IMR-90 (cell line): ENCODE data around the gene PTPRG. TPM values are rescaled to one million over a fixed set of nuclear protein-coding genes. Genes with fewer than 3 reads are reported as not detected.

Source experiments
- ATAC-seq: fragments of 200-7000 bp; cut with Tn5 transposase; 2 replicates; pipeline ENCODE4 v1.9.1; 2020; ENCODE audit warnings: low read depth, mild to moderate bottlenecking, moderate library complexity
- BruUV-seq: library from RNA; stranded (reverse); fragments of 400-500 nt; replicated peaks from 2 replicates; lab custom pipeline; 2021; lab: Mats Ljungman, UMichigan
- CTCF ChIA-PET: fragments of 300-600 bp; formaldehyde crosslinking; extraction: SDS; loops from one replicate; lab custom pipeline; 2021; ENCODE audit warnings: antibody characterized with exemption; lab: Yijun Ruan, JAX
- POLR2A ChIA-PET: fragments of 300-600 bp; sonication (Branson Sonifier 250); formaldehyde crosslinking; loops from one replicate; lab custom pipeline; 2022; ENCODE audit warnings: antibody characterized with exemption; ENCODE audit not compliant: unreplicated experiment; lab: Charles Lee
- DNase-seq: peaks from one replicate; pipeline ENCODE4 v3.0.0; 2013
- H2AFZ ChIP-seq: replicated peaks from 2 replicates; pipeline ENCODE3; 2013; ENCODE audit warnings: low read length, mild to moderate bottlenecking; ENCODE audit not compliant: poor library complexity
- H2AK5ac ChIP-seq: 2 replicates; pipeline ENCODE4 v1.6.1; 2013; ENCODE audit warnings: low read depth, low read length, inconsistent platforms
- H2AK9ac ChIP-seq: replicated peaks from 2 replicates; pipeline ENCODE3; 2013; ENCODE audit warnings: mild to moderate bottlenecking, low read depth, low read length, moderate library complexity; ENCODE audit not compliant: poor library complexity
- H2BK120ac ChIP-seq: 2 replicates; pipeline ENCODE4 v1.6.1; 2013; ENCODE audit warnings: low read depth, low read length, inconsistent platforms
- H2BK15ac ChIP-seq: 3 replicates; pipeline ENCODE4 v1.6.1; 2013; ENCODE audit warnings: low read depth, low read length, inconsistent platforms
- H2BK20ac ChIP-seq: 2 replicates; pipeline ENCODE4 v1.6.1; 2013; ENCODE audit warnings: low read depth, mild to moderate bottlenecking, inconsistent platforms, low read length, moderate library complexity
- H2BK5ac ChIP-seq: 2 replicates; pipeline ENCODE4 v1.6.1; 2013; ENCODE audit warnings: mild to moderate bottlenecking, low read depth, low read length, inconsistent platforms; ENCODE audit not compliant: poor library complexity, severe bottlenecking
- H3K14ac ChIP-seq: replicated peaks from 2 replicates; pipeline ENCODE4 v1.6.1; 2013; ENCODE audit warnings: low read depth, low read length, inconsistent platforms
- H3K18ac ChIP-seq: 2 replicates; pipeline ENCODE4 v1.6.1; 2013; ENCODE audit warnings: low read depth, low read length, control low read depth
- H3K23ac ChIP-seq: 2 replicates; pipeline ENCODE4 v1.6.1; 2013; ENCODE audit warnings: low read depth, low read length, inconsistent platforms
- H3K27ac ChIP-seq: 2 replicates; pipeline ENCODE4 v1.5.1; 2013; ENCODE audit warnings: mild to moderate bottlenecking, control low read depth, low read length; ENCODE audit not compliant: insufficient read depth
- H3K27me3 ChIP-seq: 2 replicates; pipeline ENCODE4 v1.6.1; 2013; ENCODE audit warnings: low read length; ENCODE audit not compliant: control insufficient read depth, insufficient read depth
- H3K36me3 ChIP-seq: 2 replicates; pipeline ENCODE4 v1.6.1; 2013; ENCODE audit warnings: low read length, mixed read lengths; ENCODE audit not compliant: control insufficient read depth, insufficient read depth
- H3K4ac ChIP-seq: 2 replicates; pipeline ENCODE4 v1.6.1; 2013; ENCODE audit warnings: low read depth, low read length, inconsistent platforms
- H3K4me1 ChIP-seq: 2 replicates; pipeline ENCODE4 v1.6.1; 2013; ENCODE audit warnings: low read length, mixed read lengths; ENCODE audit not compliant: control insufficient read depth, insufficient read depth
- H3K4me2 ChIP-seq: 2 replicates; pipeline ENCODE4 v1.6.1; 2013; ENCODE audit warnings: low read depth, mild to moderate bottlenecking, control low read depth, low read length, moderate library complexity
- H3K4me3 ChIP-seq: 2 replicates; pipeline ENCODE4 v1.5.1; 2013; ENCODE audit warnings: low read depth, mild to moderate bottlenecking, control low read depth, low read length, moderate library complexity; ENCODE audit not compliant: insufficient read depth
- H3K56ac ChIP-seq: 2 replicates; pipeline ENCODE4 v1.6.1; 2013; ENCODE audit warnings: low read length, inconsistent platforms; ENCODE audit not compliant: insufficient read depth; ENCODE audit errors: extremely low read depth
- H3K79me1 ChIP-seq, 2 experiments: 2 replicates each; pipeline ENCODE4 v1.6.1; 2013; ENCODE audit warnings: low read length in 2 of 2, inconsistent platforms in 1 of 2, low read depth in 1 of 2
- H3K9ac ChIP-seq: 2 replicates; pipeline ENCODE4 v1.6.1; 2013; ENCODE audit warnings: low read depth, low read length, control low read depth
- H3K9me1 ChIP-seq: 2 replicates; pipeline ENCODE4 v1.6.1; 2013; ENCODE audit warnings: low read length, inconsistent platforms; ENCODE audit not compliant: insufficient read depth
- H3K9me3 ChIP-seq: 2 replicates; pipeline ENCODE4 v1.6.1; 2013; ENCODE audit warnings: low read length; ENCODE audit not compliant: control insufficient read depth, insufficient read depth
- H4K20me1 ChIP-seq: 2 replicates; pipeline ENCODE4 v1.6.1; 2013; ENCODE audit warnings: low read length, inconsistent platforms; ENCODE audit not compliant: insufficient read depth
- H4K5ac ChIP-seq: 2 replicates; pipeline ENCODE4 v1.6.1; 2013; ENCODE audit warnings: mild to moderate bottlenecking, low read depth, low read length, control low read depth
- H4K8ac ChIP-seq, 2 experiments: 2 replicates each; pipeline ENCODE4 v1.6.1; 2013; ENCODE audit warnings: low read depth in 2 of 2, low read length in 2 of 2, control low read depth in 1 of 2, inconsistent platforms in 1 of 2
- H4K91ac ChIP-seq: 2 replicates; pipeline ENCODE4 v1.6.1; 2013; ENCODE audit warnings: low read depth, low read length, inconsistent platforms; ENCODE audit not compliant: insufficient read depth
- BHLHE40 ChIP-seq: fragments of 150-350 bp; IDR thresholded peaks from 2 replicates; pipeline ENCODE4 v1.6.1; 2016; ENCODE audit warnings: mild to moderate bottlenecking, low read depth, low read length
- CEBPB ChIP-seq: IDR thresholded peaks from 2 replicates; pipeline ENCODE4 v1.6.1; 2012; ENCODE audit warnings: low read depth, low read length, improper control_type of control experiment
- MAFK ChIP-seq: IDR thresholded peaks from 2 replicates; pipeline ENCODE4 v1.6.1; 2012; ENCODE audit warnings: low read depth, low read length, improper control_type of control experiment
- RAD21 ChIP-seq: IDR thresholded peaks from 2 replicates; pipeline ENCODE4 v1.6.1; 2012; ENCODE audit warnings: low read length, improper control_type of control experiment
- WGBS, 2 experiments: methylation state at CpG; one replicate each; pipeline versions ENCODE4 v1.1.5 to v1.1.7; 2013; ENCODE audit warnings: missing lambda C conversion rate in 2 of 2; ENCODE audit not compliant: insufficient read length in 1 of 2; ENCODE audit errors: extremely low coverage in 2 of 2; 5-methylcytosine and 5-hydroxymethylcytosine counted together
- dilution Hi-C: fragments of 300-500 bp; cut with HindIII; formaldehyde crosslinking; loops from one replicate; pipeline ENCODE4 v1.14.3; 2018; ENCODE audit warnings: low sequenced_read_pairs; ENCODE audit not compliant: unreplicated experiment
- in situ Hi-C: fragments of 300-500 bp; cut with MboI; formaldehyde crosslinking; loops from 3 replicates; pipeline ENCODE4 v1.14.3; 2019; ENCODE audit warnings: low sequenced_read_pairs, inconsistent platforms, mixed read lengths
- intact Hi-C: fragments of 100-400 bp; cut with micrococcal nuclease; formaldehyde crosslinking; loops from 2 replicates; pipeline ENCODE4 v1.10.0; 2022
- polyA plus RNA-seq, 3 experiments: library from polyadenylated mRNA; depleted of rRNA; stranded (reverse); fragments of >200 nt; gene quantifications; 2 replicates each; pipeline ENCODE4 v1.2.3, GENCODE V29; 2012; ENCODE audit warnings: low replicate concordance in 1 of 3
- total RNA-seq: library from RNA; depleted of rRNA; stranded (reverse); fragments of >200 nt; gene quantifications from 2 replicates; pipeline ENCODE4 v1.2.3, GENCODE V29; 2012

The PTPRG gene
- total and polyA plus RNA-seq, 2 of the 4 experiments (the other 2 are of a cell fraction) = 7.7 to 31.0 TPM

- no TSS peak for BruUV-seq
- H3K4me2 ChIP-seq = no peak overlapping the region
- H4K5ac ChIP-seq = no peak overlapping the region
- peak overlapping the region; percentile 64 for H2BK5ac ChIP-seq
- H3K27me3 ChIP-seq = no peaks in the 10 kb centered on the region
- DNase-seq = peak; percentile 72
- H3K27ac ChIP-seq = peak overlapping the region; percentile 74; the same call in 1 of the 2 replicates
- ATAC-seq = peak; percentile 69
- intact Hi-C loops (loop anchor here (5.0 kb wide), 1 partner anchor 314 kb away; the partner anchor contains the start of gene PTPRG), in situ Hi-C loops (no loop called here), dilution Hi-C loops (no loop called here)
- no peak overlapping the region for H2AFZ ChIP-seq
- H3K4me1 ChIP-seq = peaks cover 21% of the 10 kb centered on the region
- CTCF ChIA-PET = no interaction called here
- H4K20me1 ChIP-seq = peaks cover 11% of the 10 kb centered on the region; the same call in 1 of the 2 replicates
- no peak overlapping the region for H3K18ac ChIP-seq
- no peak overlapping the region for H3K56ac ChIP-seq
- H2AK5ac ChIP-seq = no peak overlapping the region
- POLR2A ChIA-PET = interaction anchor here (0.6 kb wide), 1 partner anchor 1209 kb away, joined by 6 read pairs; no protein-coding TSS in a partner anchor
- no peak overlapping the region; the same call in 2 of the 3 replicates for H2BK15ac ChIP-seq
- no peak overlapping the region for H3K4ac ChIP-seq
- no peak overlapping the region for H2BK120ac ChIP-seq
- TF ChIP-seq BHLHE40 (no peak), MAFK (no peak), CEBPB (peak; percentile 75), RAD21 (no peak)
- H2BK20ac ChIP-seq = no peak overlapping the region
- H4K91ac ChIP-seq = no peak overlapping the region
- H4K8ac ChIP-seq = no peak overlapping the region
- no CpG with 5 or more reads among the region's 2 CpGs for WGBS, 2 experiments
- H3K79me1 ChIP-seq = peaks cover 26 to 58% of the 10 kb centered on the region in 2 experiments
- peaks cover 6% of the 10 kb centered on the region; the same call in 1 of the 2 replicates for H3K9me1 ChIP-seq
- no peaks in the 10 kb centered on the region for H3K36me3 ChIP-seq
- H3K9ac ChIP-seq = no peak overlapping the region
- H2AK9ac ChIP-seq = no peak overlapping the region
- no peak overlapping the region for H3K4me3 ChIP-seq
- no peak overlapping the region for H3K14ac ChIP-seq
- H3K23ac ChIP-seq = no peak overlapping the region
- no peaks in the 10 kb centered on the region for H3K9me3 ChIP-seq
Measured at GRCh38 chr3:61876797-61877196, 315.4 kb downstream of the PTPRG start.
